ENCODE results near the gene WSB2. TPM values are rescaled to one million over a fixed set of nuclear protein-coding genes. Genes with fewer than 3 reads are reported as not detected.

WSB2 gene
- total RNA-seq: 95.1 and 106 TPM in 2 replicates

DNA sequence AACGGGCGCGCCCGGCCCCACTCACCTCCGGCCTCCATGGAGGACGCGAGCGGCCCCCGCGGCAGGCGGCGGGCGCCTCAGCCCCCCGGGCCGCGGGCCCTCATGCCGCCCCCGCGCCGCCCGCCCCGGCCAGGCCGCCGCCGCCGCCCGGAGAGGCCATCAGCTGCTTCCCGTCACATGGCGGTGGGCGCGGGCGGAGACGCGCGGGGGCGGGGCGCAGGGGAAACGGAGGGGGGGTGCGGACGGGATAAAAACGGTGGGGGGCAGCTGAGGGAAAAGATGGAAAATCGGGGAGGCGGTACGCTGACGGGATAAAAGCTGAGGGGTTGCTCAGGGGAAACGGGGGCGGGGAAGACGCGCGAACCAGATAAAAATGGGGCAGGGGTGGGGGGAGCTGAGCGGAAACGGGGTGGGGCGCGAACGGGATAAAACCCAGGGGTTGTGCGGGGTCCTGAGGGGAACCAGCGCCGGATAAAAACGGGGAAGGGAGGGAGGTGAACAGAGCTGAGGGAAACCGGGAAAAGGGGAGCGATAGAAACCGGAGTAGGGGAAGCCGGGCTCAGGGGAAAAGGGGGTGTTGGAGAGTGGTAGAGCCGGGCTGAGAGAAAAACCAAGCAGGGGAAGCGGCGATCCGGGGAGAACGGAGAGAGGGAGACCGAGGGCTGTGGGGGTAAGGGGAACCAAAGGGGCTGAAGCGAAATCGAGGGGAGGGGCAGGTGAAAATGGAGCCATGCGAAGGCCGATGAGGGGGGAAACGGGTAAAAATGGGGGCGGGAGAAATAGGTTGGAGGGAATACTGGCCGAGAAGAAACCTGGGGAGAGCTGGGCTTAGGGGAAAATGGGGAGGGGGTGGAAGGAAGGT lies at the start of gene WSB2:
WSB2 (minus strand) TSS at position 169 of the 862 bp plus-strand sequence; CDS start at position 38, 131 bp downstream.

GRCh38 chr12:118103601-118104382 lies 42.8 kb upstream of the WSB2 start, which contains the start of gene VSIG10:
Gene VSIG10, minus strand, starts transcription at chr12:118104011. Its CDS starts 340 bp downstream, at chr12:118103671.

DNA sequence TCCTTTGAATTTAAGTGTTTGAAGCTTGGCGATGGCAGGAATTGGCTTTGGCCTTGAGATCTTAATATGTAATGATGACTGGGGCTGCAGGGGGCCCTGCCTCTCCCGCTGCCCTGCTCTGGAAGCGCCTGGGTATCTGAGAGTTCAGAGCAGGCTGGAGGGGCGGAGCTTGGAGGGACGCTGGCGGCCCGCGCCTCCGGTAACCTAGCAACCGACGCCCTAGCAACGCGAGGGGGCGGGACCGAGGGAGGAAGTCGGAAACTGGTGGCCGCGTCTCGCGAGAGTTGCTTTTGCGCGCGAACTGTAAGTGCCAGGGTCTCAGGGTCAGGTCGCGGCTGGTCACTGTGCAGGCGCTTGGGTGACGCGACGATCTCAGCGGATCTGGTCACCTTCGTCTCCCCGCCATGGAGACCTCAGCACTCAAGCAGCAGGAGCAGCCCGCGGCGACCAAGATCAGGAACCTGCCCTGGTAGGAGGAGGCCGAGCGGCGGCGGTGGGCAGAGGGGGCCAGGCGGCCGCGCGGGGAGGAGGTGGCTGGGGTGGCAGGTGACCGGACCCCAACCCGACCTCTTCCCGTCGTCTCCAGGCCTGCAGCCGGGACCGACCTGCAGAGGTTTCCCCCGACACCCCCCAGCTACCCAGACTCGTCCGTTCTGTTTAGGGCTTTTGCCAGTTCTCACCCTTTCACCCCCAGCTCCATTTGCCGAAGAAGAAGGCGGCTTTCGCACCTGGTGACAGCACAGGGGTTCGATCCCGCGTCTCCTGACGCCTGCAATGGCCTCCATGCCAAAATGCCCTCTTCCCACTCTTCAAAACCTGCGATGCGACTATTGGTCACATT lies 44.3 kb downstream of the WSB2 start, which contains the start of gene RFC5:
RFC5 (plus strand) TSS at position 280 of the 841 bp plus-strand sequence; CDS start at position 405, 125 bp downstream.

Other genes starting within 250 kb of the WSB2 start
- not detected in 2 replicates for gene KSR2, start 92.2 kb downstream of the WSB2 start, total RNA-seq
- gene RFC5, start 44.5 kb downstream of the WSB2 start, total RNA-seq: 10.4 and 13.9 TPM in 2 replicates
- 4.9 and 7.2 TPM in 2 replicates for gene VSIG10, start 42.8 kb upstream of the WSB2 start, total RNA-seq
- gene PEBP1, start 74.9 kb upstream of the WSB2 start, total RNA-seq: 155 and 189 TPM in 2 replicates

Measured in cardiac atrium fibroblast (primary cell).